ENCODE results near the gene MRPL54. TPM values are rescaled to one million over a fixed set of nuclear protein-coding genes. Genes with fewer than 3 reads are reported as not detected.

The MRPL54 gene
- total RNA-seq (2014; rRNA removed; shearing (Covaris generic)) (18.5 and 57.9 TPM in 2 replicates), polyA plus RNA-seq (2016; fragmentation: Nextera tagmentation; extraction: Ambion mirVana) (73.0 and 74.1 TPM in 2 replicates)

- TF ChIP-seq EZH2 (IDR thresholded peaks at IDR 0.05; ENCODE audit: insufficient read depth, poor library complexity, severe bottlenecking): no peak
- H3K4me2 ChIP-seq (ENCODE audit: unreplicated experiment): peak within 1 kb of the TSS; percentile 77
- H3K9me3 ChIP-seq (ENCODE audit: low read depth): no peaks in the 10 kb centered on the region
- H3K9me2 ChIP-seq (ENCODE audit: insufficient read depth): no peaks in the 10 kb centered on the region
- DNase-seq: peak; percentile 99
- H3K4me1 ChIP-seq (ENCODE audit: insufficient read depth): 0 out of 2 replicates have a peak, but pooled peaks cover 8% of the 10 kb centered on the region
- WGBS, 2 experiments (ENCODE audit: low coverage in 1 of 2, low lambda C conversion rate in 2 of 2, missing lambda C conversion rate in 2 of 2): 2 to 5% methylated on average over 47 of the region's 47 CpGs
- no peaks in the 10 kb centered on the region for H4K20me1 ChIP-seq (ENCODE audit: insufficient read depth)
- peak within 1 kb of the TSS; percentile 90 for H3K9ac ChIP-seq
- no peaks in the 10 kb centered on the region for H3F3A ChIP-seq (ENCODE audit: insufficient read depth)
- H3K27me3 ChIP-seq (replicated peaks; ENCODE audit: insufficient read depth): no peaks in the 10 kb centered on the region
- in situ Hi-C loops (cut with MboI): no loop called here
- H2AFZ ChIP-seq: peak within 1 kb of the TSS; percentile 90
- H3K36me3 ChIP-seq (ENCODE audit: low read depth): no peaks in the 10 kb centered on the region; the same call in 1 of the 2 replicates
- H3K4me3 ChIP-seq: peak within 1 kb of the TSS; percentile 96
- H3K27ac ChIP-seq: peak within 1 kb of the TSS; percentile 94
- H3K79me2 ChIP-seq (ENCODE audit: insufficient read depth): peaks cover 43% of the 10 kb centered on the region
These were observed at the start of gene MRPL54 for GRCh38 chr19:3762501-3763459. MRPL54 (plus strand) TSS chr19:3762682; CDS start chr19:3762701, 19 bp downstream.

GRCh38 chr19:3716147-3716668 lies 46.3 kb upstream of the MRPL54 start:
- no peaks in the 10 kb centered on the region for H3K4me1 ChIP-seq (ENCODE audit: insufficient read depth)
- no peak overlapping the region for H3K4me3 ChIP-seq
- in situ Hi-C loops (cut with MboI): no loop called here
- no peaks in the 10 kb centered on the region for H3K36me3 ChIP-seq (ENCODE audit: low read depth)
- H4K20me1 ChIP-seq (ENCODE audit: insufficient read depth): no peaks in the 10 kb centered on the region
- H3K9me2 ChIP-seq (ENCODE audit: insufficient read depth): no peaks in the 10 kb centered on the region
- 74 to 80% methylated on average over 16 of the region's 16 CpGs for WGBS, 2 experiments (ENCODE audit: low coverage in 1 of 2, low lambda C conversion rate in 2 of 2, missing lambda C conversion rate in 2 of 2)
- DNase-seq: no peak
- TF ChIP-seq EZH2phosphoT487 (IDR thresholded peaks at IDR 0.05; ENCODE audit: insufficient read depth, low read depth) (no peak), EZH2 (IDR thresholded peaks at IDR 0.05; ENCODE audit: insufficient read depth, poor library complexity, severe bottlenecking) (no peak)
- H3K27ac ChIP-seq: no peak overlapping the region
- H3K79me2 ChIP-seq (ENCODE audit: insufficient read depth): no peaks in the 10 kb centered on the region
- H3K4me2 ChIP-seq (ENCODE audit: unreplicated experiment): no peak overlapping the region
- H3K27me3 ChIP-seq (replicated peaks; ENCODE audit: insufficient read depth): peaks cover 2% of the 10 kb centered on the region; the same call in 1 of the 2 replicates
- H3K9me3 ChIP-seq (ENCODE audit: low read depth): no peaks in the 10 kb centered on the region
- H3F3A ChIP-seq (ENCODE audit: insufficient read depth): no peaks in the 10 kb centered on the region
- H3K9ac ChIP-seq: no peak overlapping the region
- no peak overlapping the region for H2AFZ ChIP-seq

- in situ Hi-C loops (cut with MboI): no loop called here
- H3K79me2 ChIP-seq (ENCODE audit: insufficient read depth): no peaks in the 10 kb centered on the region
- no peaks in the 10 kb centered on the region for H4K20me1 ChIP-seq (ENCODE audit: insufficient read depth)
- H3K9ac ChIP-seq: no peak overlapping the region
- no peaks in the 10 kb centered on the region for H3K9me3 ChIP-seq (ENCODE audit: low read depth)
- H3K27ac ChIP-seq: no peak overlapping the region
- peaks cover 19% of the 10 kb centered on the region for H3K27me3 ChIP-seq (replicated peaks; ENCODE audit: insufficient read depth)
- TF ChIP-seq EZH2 (IDR thresholded peaks at IDR 0.05; ENCODE audit: insufficient read depth, poor library complexity, severe bottlenecking) (no peak), EZH2phosphoT487 (IDR thresholded peaks at IDR 0.05; ENCODE audit: insufficient read depth, low read depth) (no peak)
- no peak for DNase-seq
- H3K4me1 ChIP-seq (ENCODE audit: insufficient read depth): no peaks in the 10 kb centered on the region
- H3K4me2 ChIP-seq (ENCODE audit: unreplicated experiment): no peak overlapping the region
- H3K9me2 ChIP-seq (ENCODE audit: insufficient read depth): no peaks in the 10 kb centered on the region
- H3F3A ChIP-seq (ENCODE audit: insufficient read depth): no peaks in the 10 kb centered on the region
- no peak overlapping the region for H3K4me3 ChIP-seq
- WGBS, 2 experiments (ENCODE audit: low coverage in 1 of 2, low lambda C conversion rate in 2 of 2, missing lambda C conversion rate in 2 of 2): 68 to 70% methylated on average over 4 of the region's 4 CpGs
- no peak overlapping the region for H2AFZ ChIP-seq
- no peaks in the 10 kb centered on the region for H3K36me3 ChIP-seq (ENCODE audit: low read depth)
These were observed 42.6 kb upstream of the MRPL54 start for GRCh38 chr19:3719868-3720267.

- no peak for TF ChIP-seq EZH2phosphoT487 (IDR thresholded peaks at IDR 0.05; ENCODE audit: insufficient read depth, low read depth)
- TF ChIP-seq EZH2 (IDR thresholded peaks at IDR 0.05; ENCODE audit: insufficient read depth, poor library complexity, severe bottlenecking): no peak
- Histone ChIP-seq H2AFZ (no peak overlapping the region), H3K27me3 (replicated peaks; ENCODE audit: insufficient read depth) (peaks cover 19% of the 10 kb centered on the region), H3K9me2 (ENCODE audit: insufficient read depth) (no peaks in the 10 kb centered on the region), H3K4me3 (no peak overlapping the region), H3K9ac (no peak overlapping the region), H3F3A (ENCODE audit: insufficient read depth) (no peaks in the 10 kb centered on the region), H3K4me2 (ENCODE audit: unreplicated experiment) (no peak overlapping the region), H3K27ac (no peak overlapping the region), H3K9me3 (ENCODE audit: low read depth) (no peaks in the 10 kb centered on the region), H4K20me1 (ENCODE audit: insufficient read depth) (no peaks in the 10 kb centered on the region), H3K36me3 (ENCODE audit: low read depth) (no peaks in the 10 kb centered on the region), H3K79me2 (ENCODE audit: insufficient read depth) (no peaks in the 10 kb centered on the region), H3K4me1 (ENCODE audit: insufficient read depth) (no peaks in the 10 kb centered on the region)
- 15 to 19% methylated on average over 8 to 9 of the region's 9 CpGs for WGBS, 2 experiments (ENCODE audit: low coverage in 1 of 2, low lambda C conversion rate in 2 of 2, missing lambda C conversion rate in 2 of 2)
- in situ Hi-C loops (cut with MboI): no loop called here
- DNase-seq: no peak
These were observed 42.0 kb upstream of the MRPL54 start for GRCh38 chr19:3720349-3720917.
